ENCODE results near the gene PNMT.

Gene PNMT

GRCh38 chr17:39623356-39623950 lies 44.8 kb upstream of the PNMT start:
- peak; percentile 68 for DNase-seq (ENCODE audit: extremely low spot score)
- no peak for TF ChIP-seq NFRKB (IDR thresholded peaks at IDR 0.05)
- TF ChIP-seq ARNT (IDR thresholded peaks at IDR 0.05), result no peak
- CTCF ChIA-PET, result interaction anchor here (0.6 to 7.6 kb wide), 19 partner anchors 9 to 354 kb away, joined by 3 to 80 read pairs (median 3); partner anchors contain the start of genes PGAP3, PNMT, STARD3 and TCAP
- POLR2A ChIA-PET, result interaction anchor here (0.7 to 1.1 kb wide), 2 partner anchors 10 to 76 kb away, joined by 3 to 5 read pairs; no protein-coding TSS in a partner anchor

- TF ChIP-seq ELF4 (IDR thresholded peaks at IDR 0.05) (no peak), SP1 (IDR thresholded peaks at IDR 0.05) (no peak), ZNF384 (IDR thresholded peaks at IDR 0.05) (no peak), L3MBTL2 (conservative IDR thresholded peaks at IDR 0.05) (no peak), BHLHE40 (IDR thresholded peaks at IDR 0.05; ENCODE audit: borderline replicate concordance) (no peak), FOXM1 (IDR thresholded peaks at IDR 0.05; ENCODE audit: borderline replicate concordance) (no peak), SUZ12 (IDR thresholded peaks at IDR 0.05) (no peak), PKNOX1 (IDR thresholded peaks at IDR 0.05) (no peak), CTBP1 (IDR thresholded peaks at IDR 0.05; ENCODE audit: borderline replicate concordance) (no peak), NFRKB (IDR thresholded peaks at IDR 0.05) (no peak), HDGF (IDR thresholded peaks at IDR 0.05; ENCODE audit: borderline replicate concordance) (no peak), FOXK2 (IDR thresholded peaks at IDR 0.05) (no peak), LEF1 (IDR thresholded peaks at IDR 0.05; ENCODE audit: borderline replicate concordance) (no peak)
- no peak for DNase-seq (ENCODE audit: extremely low spot score)
- ChIA-PET CTCF (interaction anchor here (0.7 to 7.6 kb wide), 6 partner anchors 9 to 131 kb away, joined by 3 to 80 read pairs (median 28); partner anchors contain the start of genes PNMT and STARD3), POLR2A (no interaction called here)
These were observed 43.9 kb upstream of the PNMT start for GRCh38 chr17:39624313-39624712.

GRCh38 chr17:39625198-39625785 lies 43.0 kb upstream of the PNMT start:
- ChIA-PET POLR2A (no interaction called here), CTCF (interaction anchor here (0.5 to 7.6 kb wide), 4 partner anchors 8 to 332 kb away, joined by 3 to 80 read pairs (median 40); partner anchors contain the start of gene PNMT)
- no peak for TF ChIP-seq BHLHE40 (IDR thresholded peaks at IDR 0.05; ENCODE audit: borderline replicate concordance)
- TF ChIP-seq L3MBTL2 (conservative IDR thresholded peaks at IDR 0.05), result no peak
- no peak for TF ChIP-seq ZNF384 (IDR thresholded peaks at IDR 0.05)
- TF ChIP-seq ARNT (IDR thresholded peaks at IDR 0.05), result no peak
- TF ChIP-seq TARDBP (IDR thresholded peaks at IDR 0.05), result no peak
- no peak for TF ChIP-seq SUZ12 (IDR thresholded peaks at IDR 0.05)
- TF ChIP-seq LEF1 (IDR thresholded peaks at IDR 0.05; ENCODE audit: borderline replicate concordance), result no peak
- no peak for TF ChIP-seq CTBP1 (IDR thresholded peaks at IDR 0.05; ENCODE audit: borderline replicate concordance)
- no peak for TF ChIP-seq PKNOX1 (IDR thresholded peaks at IDR 0.05)
- DNase-seq (ENCODE audit: extremely low spot score), result no peak

GRCh38 chr17:39626171-39627046 lies 41.8 kb upstream of the PNMT start, which contains the start of gene PPP1R1B:
PPP1R1B (plus strand) TSS chr17:39626952; CDS start chr17:39627393, 441 bp downstream.
- ChIA-PET CTCF (interaction anchor here (0.5 kb wide), 1 partner anchor 289 kb away, joined by 3 read pairs; no protein-coding TSS in a partner anchor), POLR2A (no interaction called here)
- no peak for DNase-seq (ENCODE audit: extremely low spot score)
- TF ChIP-seq FOXK2 (IDR thresholded peaks at IDR 0.05), result no peak
- TF ChIP-seq NFRKB (IDR thresholded peaks at IDR 0.05), result no peak
- TF ChIP-seq FOXM1 (IDR thresholded peaks at IDR 0.05; ENCODE audit: borderline replicate concordance), result no peak
- TF ChIP-seq SUZ12 (IDR thresholded peaks at IDR 0.05), result no peak
- no peak for TF ChIP-seq TARDBP (IDR thresholded peaks at IDR 0.05)
- TF ChIP-seq CTBP1 (IDR thresholded peaks at IDR 0.05; ENCODE audit: borderline replicate concordance), result no peak
- no peak for TF ChIP-seq LEF1 (IDR thresholded peaks at IDR 0.05; ENCODE audit: borderline replicate concordance)
- no peak for TF ChIP-seq BHLHE40 (IDR thresholded peaks at IDR 0.05; ENCODE audit: borderline replicate concordance)
- no peak for TF ChIP-seq ZNF384 (IDR thresholded peaks at IDR 0.05)
- TF ChIP-seq SP1 (IDR thresholded peaks at IDR 0.05), result no peak
- TF ChIP-seq FOXA1 (IDR thresholded peaks at IDR 0.05), result no peak
- no peak for TF ChIP-seq L3MBTL2 (conservative IDR thresholded peaks at IDR 0.05)
- no peak for TF ChIP-seq ELF4 (IDR thresholded peaks at IDR 0.05)
- TF ChIP-seq HDGF (IDR thresholded peaks at IDR 0.05; ENCODE audit: borderline replicate concordance), result no peak
- no peak for TF ChIP-seq ARNT (IDR thresholded peaks at IDR 0.05)
- TF ChIP-seq PKNOX1 (IDR thresholded peaks at IDR 0.05), result no peak

- TF ChIP-seq FOXM1 (IDR thresholded peaks at IDR 0.05; ENCODE audit: borderline replicate concordance), result no peak
- TF ChIP-seq ZNF384 (IDR thresholded peaks at IDR 0.05), result no peak
- TF ChIP-seq HDGF (IDR thresholded peaks at IDR 0.05; ENCODE audit: borderline replicate concordance), result no peak
- TF ChIP-seq CTBP1 (IDR thresholded peaks at IDR 0.05; ENCODE audit: borderline replicate concordance), result no peak
- no peak for TF ChIP-seq TARDBP (IDR thresholded peaks at IDR 0.05)
- TF ChIP-seq SUZ12 (IDR thresholded peaks at IDR 0.05), result no peak
- TF ChIP-seq SP1 (IDR thresholded peaks at IDR 0.05), result no peak
- TF ChIP-seq L3MBTL2 (conservative IDR thresholded peaks at IDR 0.05), result no peak
- TF ChIP-seq ELF4 (IDR thresholded peaks at IDR 0.05), result no peak
- no peak for TF ChIP-seq FOXA1 (IDR thresholded peaks at IDR 0.05)
- no peak for TF ChIP-seq NFRKB (IDR thresholded peaks at IDR 0.05)
- TF ChIP-seq LEF1 (IDR thresholded peaks at IDR 0.05; ENCODE audit: borderline replicate concordance), result no peak
- CTCF ChIA-PET, result no interaction called here
- POLR2A ChIA-PET, result no interaction called here
- no peak for DNase-seq (ENCODE audit: extremely low spot score)
These were observed 41.1 kb upstream of the PNMT start for GRCh38 chr17:39627047-39627711.
